ENCODE data around the gene SH3RF2.

SH3RF2 gene

GRCh38 chr5:146050086-146050485, 113.7 kb downstream of the SH3RF2 start:
- no peak overlapping the region for H3K4me3 ChIP-seq (ENCODE audit: low read length)
- TF ChIP-seq CTCF (conservative IDR thresholded peaks at IDR 0.05; ENCODE audit: low read length) = no peak
- DNase-seq (ENCODE audit: low read depth) = no peak

- no peak for TF ChIP-seq CTCF (conservative IDR thresholded peaks at IDR 0.05; ENCODE audit: low read length)
- no peak overlapping the region for H3K4me3 ChIP-seq (ENCODE audit: low read length)
- peak; percentile 43 for DNase-seq (ENCODE audit: low read depth)
Observed at GRCh38 chr5:146051678-146052077, 115.3 kb downstream of the SH3RF2 start.

- peak; percentile 30 for TF ChIP-seq CTCF (conservative IDR thresholded peaks at IDR 0.05; ENCODE audit: low read length)
- no peak for DNase-seq (ENCODE audit: low read depth)
- H3K4me3 ChIP-seq (ENCODE audit: low read length) = no peak overlapping the region
Observed at GRCh38 chr5:146052780-146053179, 116.4 kb downstream of the SH3RF2 start.

DNA sequence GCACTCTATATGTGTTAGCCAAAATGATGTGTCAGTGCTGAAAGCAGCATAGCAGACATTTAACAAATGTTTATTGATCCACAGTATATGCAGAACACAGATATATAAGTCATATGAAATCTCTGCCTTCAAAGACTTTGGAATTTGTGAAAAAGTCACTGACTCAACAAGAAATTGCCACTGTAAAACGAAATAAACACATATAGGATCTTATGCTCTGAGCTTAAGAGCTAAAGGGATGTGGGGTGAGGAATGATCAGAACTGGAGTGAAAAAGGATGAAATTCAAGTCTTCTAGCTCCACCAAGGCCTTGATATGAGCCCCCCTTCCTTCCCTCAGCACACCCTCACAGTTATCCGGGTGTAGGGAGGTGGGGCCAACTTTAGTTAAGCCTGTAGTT, 119.1 kb downstream of the SH3RF2 start:
- DNase-seq (ENCODE audit: low read depth) = no peak
- H3K4me3 ChIP-seq (ENCODE audit: low read length) = no peak overlapping the region
- TF ChIP-seq CTCF (conservative IDR thresholded peaks at IDR 0.05; ENCODE audit: low read length) = no peak

- no peak overlapping the region for H3K4me3 ChIP-seq (ENCODE audit: low read length)
- peak; percentile 39 for DNase-seq (ENCODE audit: low read depth)
- no peak for TF ChIP-seq CTCF (conservative IDR thresholded peaks at IDR 0.05; ENCODE audit: low read length)
Observed at GRCh38 chr5:146059460-146060220, 123.3 kb downstream of the SH3RF2 start.

GRCh38 chr5:146060221-146060585, 123.8 kb downstream of the SH3RF2 start:
- no peak for TF ChIP-seq CTCF (conservative IDR thresholded peaks at IDR 0.05; ENCODE audit: low read length)
- no peak overlapping the region for H3K4me3 ChIP-seq (ENCODE audit: low read length)
- no peak for DNase-seq (ENCODE audit: low read depth)

DNA sequence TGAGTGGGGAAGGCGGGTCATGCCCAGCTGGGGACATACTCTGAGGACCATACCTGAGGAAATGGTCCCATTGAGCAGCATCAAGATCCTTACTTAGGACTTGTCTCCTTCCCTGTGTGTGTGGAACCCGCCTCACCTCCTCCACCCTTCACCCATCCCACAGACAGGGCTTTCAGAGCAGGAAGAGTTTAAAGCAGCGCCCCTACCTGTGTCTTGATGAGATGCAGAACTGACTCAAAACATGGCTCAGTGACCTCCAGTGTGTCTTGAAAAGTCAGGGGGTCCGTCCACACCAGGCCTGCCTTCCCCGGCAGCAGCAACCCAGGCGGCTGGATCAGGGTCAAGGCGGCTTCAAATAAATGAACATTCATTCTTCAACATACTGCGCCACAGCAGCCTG, 130.6 kb downstream of the SH3RF2 start:
- no peak overlapping the region for H3K4me3 ChIP-seq (ENCODE audit: low read length)
- no peak for DNase-seq (ENCODE audit: low read depth)
- TF ChIP-seq CTCF (conservative IDR thresholded peaks at IDR 0.05; ENCODE audit: low read length) = no peak

Data from AG10803 (cell line).